GM12878 (cell line): ENCODE measurements around the gene ADK. TPM values are rescaled to one million over a fixed set of nuclear protein-coding genes. Genes with fewer than 3 reads are reported as not detected.

ENCODE experiments used
- ATAC-seq: fragments of 200-7000 bp; cut with Tn5 transposase; 3 replicates; pipeline ENCODE4 v1.9.1; 2020; ENCODE audit warnings: mild to moderate bottlenecking, moderate library complexity
- BruUV-seq: library from RNA; stranded (reverse); fragments of 400-500 nt; replicated peaks from 2 replicates; lab custom pipeline; 2021; lab: Mats Ljungman, UMichigan
- CTCF ChIA-PET: fragments of 300-600 bp; sonication (Branson Sonifier 250); formaldehyde crosslinking; extraction: SDS; loops from one replicate; lab custom pipeline; 2021; ENCODE audit warnings: inconsistent platforms; lab: Yijun Ruan, JAX
- POLR2A ChIA-PET: fragments of 350-600 bp; formaldehyde crosslinking; extraction: SDS; loops from one replicate; lab custom pipeline; 2021; ENCODE audit warnings: inconsistent platforms; lab: Charles Lee
- RAD21 ChIA-PET: fragments of 300-600 bp; sonication (Branson Sonifier 250); formaldehyde crosslinking; loops from one replicate; lab custom pipeline; 2023; ENCODE audit warnings: antibody characterized with exemption; ENCODE audit not compliant: unreplicated experiment; lab: Charles Lee
- SMC1A ChIA-PET: fragments of 300-600 bp; sonication (Branson Sonifier 250); formaldehyde crosslinking; loops from one replicate; lab custom pipeline; 2023; ENCODE audit not compliant: unreplicated experiment, uncharacterized antibody; lab: Charles Lee
- DNase-seq: peaks from one replicate; pipeline ENCODE4 v3.0.0-alpha.2; 2011; ENCODE audit warnings: low read depth, low spot score
- FAIRE-seq: peaks from 3 replicates; lab custom pipeline; 2011; peaks lifted over from hg19 to GRCh38; lab: Jason Lieb, UNC
- H2AFZ ChIP-seq: 2 replicates; pipeline ENCODE4 v1.6.0; 2011; ENCODE audit warnings: low read depth, low read length, control low read depth; ENCODE audit not compliant: control insufficient read depth
- H3K27ac ChIP-seq: 2 replicates; pipeline ENCODE4 v1.5.1; 2011; ENCODE audit warnings: control low read depth; ENCODE audit not compliant: control insufficient read depth, insufficient read depth
- H3K27me3 ChIP-seq, 2 experiments: replicated peaks in 1 of 2; 2 replicates each; pipeline versions ENCODE4 v1.6.0 to v1.6.1; 2011; ENCODE audit warnings: low read length in 1 of 2; ENCODE audit not compliant: control insufficient read depth in 2 of 2, insufficient read depth in 2 of 2
- H3K36me3 ChIP-seq, 2 experiments: 2 replicates each; pipeline ENCODE4 v1.5.1; 2011; ENCODE audit warnings: low read length in 1 of 2; ENCODE audit not compliant: control insufficient read depth in 2 of 2, insufficient read depth in 2 of 2
- H3K4me1 ChIP-seq: 2 replicates; pipeline ENCODE4 v1.6.1; 2011; ENCODE audit warnings: mild to moderate bottlenecking, low read length, moderate library complexity, mixed read lengths; ENCODE audit not compliant: control insufficient read depth, insufficient read depth
- H3K4me2 ChIP-seq: 2 replicates; pipeline ENCODE4 v1.6.0; 2011; ENCODE audit warnings: control low read depth; ENCODE audit not compliant: control insufficient read depth, insufficient read depth
- H3K4me3 ChIP-seq: fragments of 200-600 bp; sonication (generic); 2 replicates; pipeline ENCODE4 v1.5.1; 2016
- H3K79me2 ChIP-seq: 2 replicates; pipeline ENCODE4 v1.6.0; 2011; ENCODE audit warnings: low read length; ENCODE audit not compliant: control insufficient read depth, insufficient read depth
- H3K9ac ChIP-seq: 2 replicates; pipeline ENCODE4 v1.8.0; 2011; ENCODE audit warnings: low read length, control low read depth, mixed read lengths; ENCODE audit not compliant: control insufficient read depth, insufficient read depth
- H3K9me3 ChIP-seq: replicated peaks from 3 replicates; pipeline ENCODE4 v1.5.1; 2011; ENCODE audit warnings: mild to moderate bottlenecking, low read length; ENCODE audit not compliant: control insufficient read depth, insufficient read depth
- H4K20me1 ChIP-seq: 2 replicates; pipeline ENCODE4 v1.6.0; 2011; ENCODE audit not compliant: control insufficient read depth, insufficient read depth
- ASH2L ChIP-seq: fragments of 300-600, 200-600 bp; sonication (generic); IDR thresholded peaks from 2 replicates; pipeline ENCODE4 v1.6.1; 2017; ENCODE audit warnings: low read depth, mild to moderate bottlenecking, borderline replicate concordance
- ATF3 ChIP-seq: IDR thresholded peaks from 2 replicates; pipeline ENCODE4 v1.6.1; 2011; ENCODE audit warnings: low read depth, mild to moderate bottlenecking, low read length, moderate library complexity, borderline replicate concordance; ENCODE audit errors: extremely low read depth
- BACH1 ChIP-seq: fragments of 450-650 bp; IDR thresholded peaks from 2 replicates; pipeline ENCODE4 v1.6.1; 2017; ENCODE audit warnings: mild to moderate bottlenecking, borderline replicate concordance
- BRCA1 ChIP-seq: IDR thresholded peaks from 2 replicates; pipeline ENCODE4 v1.6.1; 2011; ENCODE audit warnings: low read depth, low read length, improper control_type of control experiment
- CREB1 ChIP-seq: IDR thresholded peaks from 2 replicates; pipeline ENCODE4 v1.6.1; 2012; ENCODE audit warnings: low read depth, mild to moderate bottlenecking, inconsistent platforms
- CTCF ChIP-seq, 3 experiments: IDR thresholded peaks in 2 of 3; conservative IDR thresholded peaks in 1 of 3; 2 replicates each; pipeline ENCODE4 v1.5.1; 2011; ENCODE audit warnings: low read depth in 3 of 3, low read length in 3 of 3, mild to moderate bottlenecking in 3 of 3, control low read depth in 2 of 3, moderate library complexity in 2 of 3, inconsistent platforms in 1 of 3, mixed read lengths in 1 of 3; ENCODE audit not compliant: control insufficient read depth in 2 of 3, insufficient read depth in 1 of 3; ENCODE audit errors: extremely low read depth in 1 of 3
- E2F4 ChIP-seq: IDR thresholded peaks from 2 replicates; pipeline ENCODE4 v1.6.1; 2012; ENCODE audit warnings: low read depth, low read length, improper control_type of control experiment
- EGR1 ChIP-seq, 2 experiments: IDR thresholded peaks; 1 replicate in 1 of 2; 2 replicates in 1 of 2; pipeline ENCODE4 v1.6.1; 2011 to 2012; ENCODE audit warnings: low read depth in 2 of 2, low read length in 2 of 2, borderline replicate concordance in 1 of 2, mild to moderate bottlenecking in 1 of 2, moderate library complexity in 1 of 2
- IRF4 ChIP-seq: IDR thresholded peaks from 2 replicates; pipeline ENCODE4 v1.6.1; 2011; ENCODE audit warnings: low read depth, low read length
- JUND ChIP-seq: IDR thresholded peaks from 2 replicates; pipeline ENCODE4 v1.6.1; 2012; ENCODE audit warnings: low read depth, mild to moderate bottlenecking, low read length, improper control_type of control experiment, moderate library complexity
- MXI1 ChIP-seq: fragments of 150-350 bp; IDR thresholded peaks from 2 replicates; pipeline ENCODE4 v1.6.1; 2011; ENCODE audit warnings: low read depth, mild to moderate bottlenecking, inconsistent platforms, low read length, improper control_type of control experiment
- MYB ChIP-seq: fragments of 150-350 bp; IDR thresholded peaks from 2 replicates; pipeline ENCODE4 v1.6.1; 2014; ENCODE audit warnings: mild to moderate bottlenecking, low read depth, low read length, borderline replicate concordance
- NR2C1 ChIP-seq: fragments of 450-650 bp; IDR thresholded peaks from 2 replicates; pipeline ENCODE4 v1.6.1; 2017; ENCODE audit warnings: antibody characterized with exemption, mild to moderate bottlenecking, moderate library complexity
- POLR2AphosphoS5 ChIP-seq: IDR thresholded peaks from 2 replicates; pipeline ENCODE4 v1.6.1; 2011; ENCODE audit warnings: mild to moderate bottlenecking, low read length, inconsistent platforms
- STAT3 ChIP-seq: IDR thresholded peaks from 2 replicates; pipeline ENCODE4 v1.6.1; 2011; ENCODE audit warnings: low read depth, low read length, improper control_type of control experiment
- TCF3 ChIP-seq: IDR thresholded peaks from 2 replicates; pipeline ENCODE4 v1.6.1; 2012; ENCODE audit warnings: low read depth, mild to moderate bottlenecking, low read length, borderline replicate concordance; ENCODE audit not compliant: insufficient read depth
- WGBS: methylation state at CpG from one replicate; pipeline ENCODE4 v1.1.6; 2016; ENCODE audit warnings: low lambda C conversion rate; ENCODE audit not compliant: insufficient replicate concordance, insufficient coverage; ENCODE audit errors: missing lambda C conversion rate; 5-methylcytosine and 5-hydroxymethylcytosine counted together
- in situ Hi-C: fragments of 300-500 bp; cut with MboI; formaldehyde crosslinking; loops from 9 replicates; pipeline ENCODE4 v1.14.3; 2018; ENCODE audit warnings: mixed read lengths
- intact Hi-C: fragments of 100-400 bp; cut with micrococcal nuclease; formaldehyde crosslinking; loops from one replicate; pipeline ENCODE4 v1.14.2; 2022; ENCODE audit not compliant: unreplicated experiment
- polyA plus RNA-seq, 11 experiments: library from polyadenylated mRNA; depleted of rRNA in 4 of 11; unstranded in 6 of 11; stranded (reverse) in 5 of 11; fragments of >200 nt; fragmentation: Nextera tagmentation in 4 of 11; fragmentation: Illumina TruSeq in 1 of 11; extraction: Ambion mirVana in 4 of 11; extraction: Trizol in 1 of 11; gene quantifications; 1 replicate in 1 of 11; 2 replicates in 10 of 11; pipeline versions ENCODE4 v1.2.1 to v1.2.3, GENCODE V29; 2011 to 2016; ENCODE audit warnings: inconsistent platforms in 2 of 11, missing spikeins in 2 of 11, low read depth in 1 of 11
- total RNA-seq, 4 experiments: library from RNA; depleted of rRNA in 3 of 4; stranded (reverse); fragments of >200 nt in 3 of 4; fragmentation: Illumina TruSeq in 1 of 4; extraction: Trizol in 1 of 4; gene quantifications; 2 replicates each; pipeline versions ENCODE4 v1.2.1 to v1.2.3, GENCODE V29; 2013 to 2021

The ADK gene
- total and polyA plus RNA-seq, 10 of the 15 experiments (the other 5 are each of a cell fraction or from before 2014, with no cell fraction given), result 42.0 to 151 (median 81.6) TPM

- intact Hi-C loops (no loop called here), in situ Hi-C loops (no loop called here)
Observed at GRCh38 chr10:74706966-74707365, 555.9 kb downstream of the ADK start.

GRCh38 chr10:74708246-74708645 lies 557.2 kb downstream of the ADK start:
- RAD21 ChIA-PET, result interaction anchor here (0.7 to 0.9 kb wide), 2 partner anchors 24 to 289 kb away, joined by 3 read pairs; no protein-coding TSS in a partner anchor
- Histone ChIP-seq H3K9ac (no peak overlapping the region), H3K27me3 (no peaks in the 10 kb centered on the region), H3K4me1 (no peaks in the 10 kb centered on the region), H3K4me3 (no peak overlapping the region), H3K36me3 (no peaks in the 10 kb centered on the region), H3K9me3 (peaks cover 3% of the 10 kb centered on the region; the same call in 2 of the 3 replicates), H4K20me1 (no peaks in the 10 kb centered on the region), H3K27ac (no peak overlapping the region), H3K79me2 (no peaks in the 10 kb centered on the region), H3K4me2 (no peak overlapping the region), H2AFZ (no peak overlapping the region)
- CTCF ChIA-PET, result interaction anchor here (0.6 to 0.9 kb wide), 3 partner anchors 19 to 32 kb away, joined by 3 read pairs; no protein-coding TSS in a partner anchor
- SMC1A ChIA-PET, result no interaction called here
- POLR2A ChIA-PET, result interaction anchor here (0.7 kb wide), 1 partner anchor 72 kb away, joined by 4 read pairs; no protein-coding TSS in a partner anchor
- intact Hi-C loops, result no loop called here
- ATAC-seq (no peak), DNase-seq (no peak), FAIRE-seq (no peak)
- BruUV-seq, result no TSS peak
- 97% methylated on average over 2 of the region's 2 CpGs for WGBS
- in situ Hi-C loops, result no loop called here
- TF ChIP-seq POLR2AphosphoS5 (no peak), NR2C1 (no peak), MXI1 (no peak), EGR1 (IDR thresholded peaks at IDR 0.05; ENCODE audit: borderline replicate concordance in 1 of 2, low read depth in 2 of 2, low read length in 2 of 2) (no peak), IRF4 (no peak), CTCF (IDR thresholded peaks at IDR 0.05 in 2 of 3, conservative IDR thresholded peaks at IDR 0.05 in 1 of 3; ENCODE audit: control insufficient read depth in 2 of 3, extremely low read depth in 1 of 3, insufficient read depth in 1 of 3, low read depth in 3 of 3, low read length in 3 of 3) (no peak), E2F4 (no peak), ASH2L (no peak)

More at GRCh38 chr10:74706966-74707365, 555.9 kb downstream of the ADK start:
- H3K79me2 ChIP-seq, result no peaks in the 10 kb centered on the region
- WGBS, result 67% methylated on average over 3 of the region's 3 CpGs
- CTCF ChIA-PET, result interaction anchor here (1.1 kb wide), 1 partner anchor 12 kb away, joined by 3 read pairs; no protein-coding TSS in a partner anchor
- no peak overlapping the region for H3K4me3 ChIP-seq
- DNase-seq (no peak), FAIRE-seq (no peak), ATAC-seq (no peak)
- BruUV-seq, result no TSS peak
- H3K27ac ChIP-seq, result no peak overlapping the region
- H3K27me3 ChIP-seq, result no peaks in the 10 kb centered on the region
- H3K4me2 ChIP-seq, result no peak overlapping the region
- POLR2A ChIA-PET, result interaction anchor here (1.1 kb wide), 1 partner anchor 10 kb away, joined by 3 read pairs; no protein-coding TSS in a partner anchor
- H3K9ac ChIP-seq, result no peak overlapping the region
- no peaks in the 10 kb centered on the region for H3K4me1 ChIP-seq
- SMC1A ChIA-PET, result interaction anchor here (0.8 to 1.9 kb wide), 5 partner anchors 11 to 389 kb away, joined by 3 to 5 read pairs (median 4); no protein-coding TSS in a partner anchor
- no peaks in the 10 kb centered on the region for H3K36me3 ChIP-seq
- no peaks in the 10 kb centered on the region for H4K20me1 ChIP-seq
- H2AFZ ChIP-seq, result no peak overlapping the region
- peaks cover 3% of the 10 kb centered on the region; the same call in 2 of the 3 replicates for H3K9me3 ChIP-seq
- no peak for TF ChIP-seq ATF3
- no peak for TF ChIP-seq STAT3
- TF ChIP-seq CREB1, result no peak
- TF ChIP-seq BRCA1, result no peak
- no peak for TF ChIP-seq JUND
- TF ChIP-seq TCF3, result no peak
- no peak for TF ChIP-seq BACH1
- no peak for TF ChIP-seq MYB
- TF ChIP-seq, all 136 proteins: peak for 0
- RAD21 ChIA-PET, result interaction anchor here (1.0 kb wide), 1 partner anchor 10 kb away, joined by 3 read pairs; no protein-coding TSS in a partner anchor
